SH-SY5Y (cell line): ENCODE results near the gene NFASC.

ENCODE experiments used
- GATA2 ChIP-seq: IDR thresholded peaks from 2 replicates; pipeline ENCODE4 v1.6.1; 2011; ENCODE audit warnings: mild to moderate bottlenecking, low read depth, low read length
- GATA3 ChIP-seq: IDR thresholded peaks from 2 replicates; pipeline ENCODE4 v1.6.1; 2011; ENCODE audit warnings: low read depth, mild to moderate bottlenecking, low read length, moderate library complexity

DNA sequence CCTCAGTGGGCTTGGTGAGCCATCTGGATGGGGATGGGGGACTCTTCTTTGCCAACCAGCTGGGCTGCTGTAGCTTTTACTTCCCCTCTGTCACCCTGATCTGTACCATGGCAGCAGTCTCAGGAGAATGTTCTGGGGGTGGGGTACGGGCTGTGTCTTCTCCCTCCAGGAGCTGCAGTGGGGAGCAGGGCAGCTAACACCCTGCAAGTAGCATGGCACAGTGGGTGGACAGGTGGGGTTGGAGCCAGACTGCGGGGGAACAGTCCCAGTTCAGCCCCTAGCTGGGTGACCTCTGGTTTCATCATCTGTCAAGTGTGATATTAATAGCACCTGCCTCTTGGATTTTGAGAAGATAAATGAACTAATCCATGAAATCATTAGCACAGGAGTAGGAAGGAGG lies 3.1 kb downstream of the NFASC start:
- TF ChIP-seq GATA2: no peak
- no peak for TF ChIP-seq GATA3
